Fibroblast of pulmonary artery (primary cell): ENCODE measurements around the gene OSBPL8.
A peak's percentile ranks its signal among the peaks of the same experiment; 100 is the strongest.
"Not testable (repeated sequence)": the region's sequence is repeated elsewhere in the genome, so short reads cannot be mapped to it uniquely, and the experiment has no call there.

Experiments
- DNase-seq: peaks from one replicate; pipeline ENCODE4 v3.0.0-alpha.2; 2010; ENCODE audit warnings: low read depth
- H3K4me3 ChIP-seq: replicated peaks from 2 replicates; pipeline ENCODE4 v1.5.1; 2011; ENCODE audit warnings: low read depth, mild to moderate bottlenecking, control low read depth, low read length, moderate library complexity
- CTCF ChIP-seq: IDR thresholded peaks from 2 replicates; pipeline ENCODE4 v1.5.1; 2011; ENCODE audit warnings: mild to moderate bottlenecking, control low read depth, low read length, inconsistent platforms; ENCODE audit errors: missing control alignments

OSBPL8 gene

GRCh38 chr12:76480796-76481195 lies 78.8 kb downstream of the OSBPL8 start:
- no peak overlapping the region for H3K4me3 ChIP-seq
- no peak for TF ChIP-seq CTCF
- no peak for DNase-seq

GRCh38 chr12:76478045-76478444 lies 81.5 kb downstream of the OSBPL8 start:
- TF ChIP-seq CTCF, result no peak

GRCh38 chr12:76472862-76473261 lies 86.7 kb downstream of the OSBPL8 start:
- not testable (repeated sequence) for H3K4me3 ChIP-seq, DNase-seq

More at GRCh38 chr12:76478045-76478444, 81.5 kb downstream of the OSBPL8 start:
- H3K4me3 ChIP-seq, result no peak overlapping the region
- DNase-seq, result no peak

GRCh38 chr12:76471579-76471978 lies 88.0 kb downstream of the OSBPL8 start:
- no peak for TF ChIP-seq CTCF
- H3K4me3 ChIP-seq, result no peak overlapping the region
- DNase-seq, result no peak

- DNase-seq, result peak; percentile 85
- no peak overlapping the region for H3K4me3 ChIP-seq
- TF ChIP-seq CTCF, result no peak
These were observed 89.3 kb downstream of the OSBPL8 start for GRCh38 chr12:76470028-76470939.

GRCh38 chr12:76464631-76465166 lies 94.9 kb downstream of the OSBPL8 start:
- no peak for TF ChIP-seq CTCF
- H3K4me3 ChIP-seq, result no peak overlapping the region
- DNase-seq, result no peak

GRCh38 chr12:76462668-76463224 lies 96.8 kb downstream of the OSBPL8 start:
- H3K4me3 ChIP-seq, result no peak overlapping the region
- no peak for DNase-seq
- no peak for TF ChIP-seq CTCF
